ENCODE measurements around the gene CCDC192. TPM values are rescaled to one million over a fixed set of nuclear protein-coding genes. Genes with fewer than 3 reads are reported as not detected.
A peak's percentile ranks its signal among the peaks of the same experiment; 100 is the strongest.

The CCDC192 gene
- total RNA-seq, 1 donor from 2014 or later, result not detected

GRCh38 chr5:127916885-127917573 is 213.8 kb downstream of the CCDC192 start:
- Mint-ChIP-seq H3K36me3 (ENCODE audit: low read depth, unreplicated experiment) (no peaks in the 10 kb centered on the region), H3K9me3 (ENCODE audit: unreplicated experiment) (no peaks in the 10 kb centered on the region), H3K4me1 (ENCODE audit: low read depth, unreplicated experiment) (peaks cover 6% of the 10 kb centered on the region), H3K4me3 (ENCODE audit: unreplicated experiment) (no peak overlapping the region), H3K27me3 (ENCODE audit: low read depth, unreplicated experiment) (no peaks in the 10 kb centered on the region), H3K27ac (ENCODE audit: unreplicated experiment) (peak overlapping the region; percentile 29)
- Histone ChIP-seq H3K4me2 (ENCODE audit: low read length) (no peak overlapping the region), H3K27me3 (ENCODE audit: insufficient read depth, low read length) (no peaks in the 10 kb centered on the region), H3K4me1 (ENCODE audit: insufficient read depth, low read length) (no peaks in the 10 kb centered on the region), H3K9me3 (ENCODE audit: insufficient read depth, low read depth, low read length) (no peaks in the 10 kb centered on the region), H3K27ac (ENCODE audit: low read depth, low read length) (no peak overlapping the region), H3K36me3 (ENCODE audit: insufficient read depth, low read length) (no peaks in the 10 kb centered on the region), H3K79me2 (ENCODE audit: insufficient read depth, low read length) (no peaks in the 10 kb centered on the region), H2AFZ (ENCODE audit: low read depth, low read length) (no peak overlapping the region), H3K4me3 (ENCODE audit: insufficient read depth, low read depth, low read length) (no peak overlapping the region), H4K20me1 (ENCODE audit: insufficient read depth, low read length) (no peaks in the 10 kb centered on the region), H3K9ac (ENCODE audit: low read length) (no peak overlapping the region)
- FAIRE-seq (no peak), DNase-seq (ENCODE audit: low read depth) (no peak)
- TF ChIP-seq EZH2 (IDR thresholded peaks at IDR 0.05; ENCODE audit: insufficient read depth, low read length) (no peak), CTCF (IDR thresholded peaks at IDR 0.05; ENCODE audit: insufficient read depth, low read depth, low read length) (no peak)

GRCh38 chr5:127919006-127919796 is 216.0 kb downstream of the CCDC192 start:
- Histone ChIP-seq H3K9me3 (ENCODE audit: insufficient read depth, low read depth, low read length) (no peaks in the 10 kb centered on the region), H3K4me2 (ENCODE audit: low read length) (no peak overlapping the region), H3K4me1 (ENCODE audit: insufficient read depth, low read length) (no peaks in the 10 kb centered on the region), H3K4me3 (ENCODE audit: insufficient read depth, low read depth, low read length) (no peak overlapping the region), H3K36me3 (ENCODE audit: insufficient read depth, low read length) (no peaks in the 10 kb centered on the region), H4K20me1 (ENCODE audit: insufficient read depth, low read length) (no peaks in the 10 kb centered on the region), H3K27ac (ENCODE audit: low read depth, low read length) (no peak overlapping the region), H3K79me2 (ENCODE audit: insufficient read depth, low read length) (no peaks in the 10 kb centered on the region), H3K9ac (ENCODE audit: low read length) (no peak overlapping the region), H3K27me3 (ENCODE audit: insufficient read depth, low read length) (no peaks in the 10 kb centered on the region), H2AFZ (ENCODE audit: low read depth, low read length) (no peak overlapping the region)
- Mint-ChIP-seq H3K4me3 (ENCODE audit: unreplicated experiment) (no peak overlapping the region), H3K4me1 (ENCODE audit: low read depth, unreplicated experiment) (peaks cover 6% of the 10 kb centered on the region), H3K36me3 (ENCODE audit: low read depth, unreplicated experiment) (no peaks in the 10 kb centered on the region), H3K9me3 (ENCODE audit: unreplicated experiment) (no peaks in the 10 kb centered on the region), H3K27me3 (ENCODE audit: low read depth, unreplicated experiment) (no peaks in the 10 kb centered on the region), H3K27ac (ENCODE audit: unreplicated experiment) (no peak overlapping the region)
- TF ChIP-seq EZH2 (IDR thresholded peaks at IDR 0.05; ENCODE audit: insufficient read depth, low read length) (no peak), CTCF (IDR thresholded peaks at IDR 0.05; ENCODE audit: insufficient read depth, low read depth, low read length) (no peak)
- FAIRE-seq, result no peak
- DNase-seq (ENCODE audit: low read depth), result no peak

- no peak overlapping the region for H3K4me2 ChIP-seq (ENCODE audit: low read length)
- Mint-ChIP-seq H3K27ac (ENCODE audit: unreplicated experiment) (no peak overlapping the region), H3K27me3 (ENCODE audit: low read depth, unreplicated experiment) (no peaks in the 10 kb centered on the region), H3K4me1 (ENCODE audit: low read depth, unreplicated experiment) (peaks cover 6% of the 10 kb centered on the region), H3K36me3 (ENCODE audit: low read depth, unreplicated experiment) (no peaks in the 10 kb centered on the region), H3K4me3 (ENCODE audit: unreplicated experiment) (no peak overlapping the region), H3K9me3 (ENCODE audit: unreplicated experiment) (no peaks in the 10 kb centered on the region)
- H3K27ac ChIP-seq (ENCODE audit: low read depth, low read length), result no peak overlapping the region
- no peaks in the 10 kb centered on the region for H3K36me3 ChIP-seq (ENCODE audit: insufficient read depth, low read length)
- H4K20me1 ChIP-seq (ENCODE audit: insufficient read depth, low read length), result no peaks in the 10 kb centered on the region
- H3K9ac ChIP-seq (ENCODE audit: low read length), result no peak overlapping the region
- H3K4me3 ChIP-seq (ENCODE audit: insufficient read depth, low read depth, low read length), result no peak overlapping the region
- H3K79me2 ChIP-seq (ENCODE audit: insufficient read depth, low read length), result no peaks in the 10 kb centered on the region
- H3K9me3 ChIP-seq (ENCODE audit: insufficient read depth, low read depth, low read length), result no peaks in the 10 kb centered on the region
- DNase-seq (ENCODE audit: low read depth), result no peak
- no peak for FAIRE-seq
- H3K4me1 ChIP-seq (ENCODE audit: insufficient read depth, low read length), result no peaks in the 10 kb centered on the region
- TF ChIP-seq CTCF (IDR thresholded peaks at IDR 0.05; ENCODE audit: insufficient read depth, low read depth, low read length) (no peak), EZH2 (IDR thresholded peaks at IDR 0.05; ENCODE audit: insufficient read depth, low read length) (no peak)
- H2AFZ ChIP-seq (ENCODE audit: low read depth, low read length), result no peak overlapping the region
- no peaks in the 10 kb centered on the region for H3K27me3 ChIP-seq (ENCODE audit: insufficient read depth, low read length)
Measured at GRCh38 chr5:127919818-127920217, 216.6 kb downstream of the CCDC192 start.

Measured in astrocyte (in vitro differentiated cells and primary cell).